Activated B cell treated with CpG ODN at 0.5 μM for 24 hours (primary cell): Measurements from ENCODE around the gene BOD1. TPM values are rescaled to one million over a fixed set of nuclear protein-coding genes. Genes with fewer than 3 reads are reported as not detected.

ENCODE experiments used
- ATAC-seq: fragments of 200-7000 bp; cut with Tn5 transposase; one replicate; pipeline ENCODE4 v1.10.0; 2021; ENCODE audit warnings: low read depth, mild to moderate bottlenecking, moderate library complexity
- CTCF ChIA-PET: fragments of 350-600 bp; sonication (Branson Sonifier 250); formaldehyde crosslinking; loops from one replicate; lab custom pipeline; 2021; ENCODE audit warnings: antibody characterized with exemption; lab: Charles Lee
- POLR2A ChIA-PET: fragments of 350-600 bp; sonication (Branson Sonifier 250); formaldehyde crosslinking; loops from one replicate; lab custom pipeline; 2021; ENCODE audit warnings: antibody characterized with exemption; lab: Charles Lee
- DNase-seq: peaks from one replicate; pipeline ENCODE4 v3.0.0; 2022
- H3K27ac Mint-ChIP-seq: one replicate; pipeline ENCODE4 v1.8.0; 2020; ENCODE audit warnings: mixed read lengths
- H3K27me3 Mint-ChIP-seq: one replicate; pipeline ENCODE4 v1.8.0; 2021; ENCODE audit warnings: mixed read lengths
- H3K36me3 Mint-ChIP-seq: one replicate; pipeline ENCODE4 v1.8.0; 2021; ENCODE audit warnings: low read depth, mixed read lengths
- H3K4me1 Mint-ChIP-seq: one replicate; pipeline ENCODE4 v1.8.0; 2021; ENCODE audit warnings: mixed read lengths
- H3K4me3 Mint-ChIP-seq: one replicate; pipeline ENCODE4 v1.8.0; 2020; ENCODE audit warnings: mild to moderate bottlenecking, mixed read lengths
- H3K9me3 Mint-ChIP-seq: one replicate; pipeline ENCODE4 v1.8.0; 2020; ENCODE audit warnings: mixed read lengths
- CTCF ChIP-seq: fragments of 200-600 bp; IDR thresholded peaks from one replicate; pipeline ENCODE4 v1.8.0; 2022; ENCODE audit warnings: antibody characterized with exemption, mild to moderate bottlenecking
- intact Hi-C: fragments of 100-400 bp; cut with micrococcal nuclease; formaldehyde crosslinking; loops from one replicate; pipeline ENCODE4 v1.15.1; 2024
- total RNA-seq: library from RNA; stranded (reverse); gene quantifications from 2 replicates; pipeline ENCODE4 v1.2.3, GENCODE V29; 2022

The BOD1 gene
- total RNA-seq, 1 donor from 2014 or later: 32.4 TPM

DNA sequence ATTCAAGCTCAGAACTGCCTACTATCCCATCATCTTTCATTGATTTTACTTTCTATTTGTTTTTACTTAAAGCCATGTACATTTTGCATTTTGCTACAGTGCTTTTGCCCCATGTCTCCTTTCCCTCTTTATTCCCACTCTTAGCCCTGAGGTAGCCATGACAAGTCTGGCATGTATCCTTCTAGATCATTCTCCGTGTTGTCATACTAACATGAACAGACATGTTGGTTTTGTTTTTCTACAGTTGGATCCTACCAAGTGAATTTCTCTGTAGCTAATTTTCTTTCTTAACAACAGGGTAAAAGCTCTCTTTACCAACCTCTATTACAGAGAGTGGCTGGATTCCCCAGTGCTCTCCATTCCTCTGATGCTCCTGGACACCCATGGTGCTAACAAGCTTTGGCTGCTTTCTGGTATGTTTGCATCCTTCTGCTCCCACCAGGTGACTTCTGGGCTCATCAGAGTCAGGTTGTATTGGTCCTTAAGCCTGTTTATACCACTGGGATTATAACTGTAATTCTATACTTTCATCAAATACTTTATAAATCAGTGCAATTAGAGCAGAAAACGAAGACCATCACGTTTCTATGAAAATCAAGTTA lies 38.8 kb upstream of the BOD1 start:
- ATAC-seq: no peak
- POLR2A ChIA-PET: no interaction called here

DNA sequence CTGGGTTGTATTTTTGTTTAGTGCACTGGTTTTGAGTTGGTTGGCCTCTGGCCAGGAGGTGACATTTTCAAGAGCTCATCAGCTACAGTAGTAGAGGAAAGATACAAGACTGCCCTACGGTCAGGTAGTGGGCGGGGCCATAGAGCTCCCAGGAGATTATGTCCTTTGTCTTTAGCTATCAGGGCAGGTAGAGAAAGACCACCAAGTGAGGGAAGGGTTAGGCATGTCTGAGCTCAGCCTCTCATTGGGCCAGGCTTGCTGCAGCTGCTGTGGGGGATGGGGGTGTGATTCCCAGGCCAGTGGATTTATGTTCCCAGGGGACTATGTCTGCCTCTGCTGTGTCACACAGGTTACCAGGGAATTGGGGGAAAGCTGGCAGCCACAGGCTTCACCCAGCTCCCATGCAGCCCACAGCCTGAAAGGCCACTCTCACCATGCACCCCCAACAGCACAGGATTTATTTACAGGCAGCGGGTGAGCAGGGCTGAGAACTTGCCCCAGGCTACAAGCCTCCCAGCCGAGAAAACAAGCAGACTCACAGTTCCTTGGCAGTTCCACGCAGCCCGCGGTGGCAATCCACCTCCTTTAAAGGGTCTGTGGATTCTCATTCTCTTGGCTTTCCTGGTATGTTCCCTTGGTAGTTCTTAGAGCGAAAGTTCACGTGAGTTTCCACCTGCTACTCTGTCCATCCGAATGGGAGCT lies 37.5 kb upstream of the BOD1 start:
- CTCF ChIA-PET: no interaction called here
- POLR2A ChIA-PET: interaction anchor here (0.8 kb wide), 1 partner anchor 27 kb away, joined by 3 read pairs; no protein-coding TSS in a partner anchor
- DNase-seq: no peak
- no peaks in the 10 kb centered on the region for H3K4me1 Mint-ChIP-seq
- TF ChIP-seq CTCF: no peak
- H3K27ac Mint-ChIP-seq: no peak overlapping the region
- no peak for ATAC-seq
- peaks cover 17% of the 10 kb centered on the region for H3K9me3 Mint-ChIP-seq
- H3K27me3 Mint-ChIP-seq: peaks cover 17% of the 10 kb centered on the region
- H3K4me3 Mint-ChIP-seq: no peak overlapping the region
- intact Hi-C loops: no loop called here
- H3K36me3 Mint-ChIP-seq: no peaks in the 10 kb centered on the region

More for the DNA sequence above, 38.8 kb upstream of the BOD1 start:
- TF ChIP-seq CTCF: no peak
- Mint-ChIP-seq H3K27me3 (peaks cover 15% of the 10 kb centered on the region), H3K9me3 (peaks cover 17% of the 10 kb centered on the region), H3K27ac (no peak overlapping the region), H3K36me3 (no peaks in the 10 kb centered on the region), H3K4me1 (no peaks in the 10 kb centered on the region), H3K4me3 (no peak overlapping the region)
- CTCF ChIA-PET: no interaction called here
- DNase-seq: no peak
- intact Hi-C loops: no loop called here

- CTCF ChIA-PET: no interaction called here
- ATAC-seq: no peak
- peaks cover 14% of the 10 kb centered on the region for H3K9me3 Mint-ChIP-seq
Observed at GRCh38 chr5:173648308-173648866, 31.9 kb upstream of the BOD1 start.

GRCh38 chr5:173646692-173647091 lies 30.2 kb upstream of the BOD1 start:
- intact Hi-C loops: no loop called here
- Mint-ChIP-seq H3K36me3 (no peaks in the 10 kb centered on the region), H3K27me3 (peaks cover 4% of the 10 kb centered on the region), H3K9me3 (peaks cover 2% of the 10 kb centered on the region), H3K27ac (no peak overlapping the region), H3K4me1 (peaks cover 13% of the 10 kb centered on the region), H3K4me3 (no peak overlapping the region)
- ChIA-PET POLR2A (no interaction called here), CTCF (no interaction called here)
- no peak for DNase-seq
- ATAC-seq: no peak
- no peak for TF ChIP-seq CTCF

More at GRCh38 chr5:173648308-173648866, 31.9 kb upstream of the BOD1 start:
- no peak overlapping the region for H3K4me3 Mint-ChIP-seq
- DNase-seq: no peak
- H3K27ac Mint-ChIP-seq: no peak overlapping the region
- H3K27me3 Mint-ChIP-seq: peaks cover 14% of the 10 kb centered on the region
- POLR2A ChIA-PET: interaction anchor here (0.5 kb wide), 1 partner anchor 131 kb away, joined by 7 read pairs; no protein-coding TSS in a partner anchor
- peaks cover 13% of the 10 kb centered on the region for H3K4me1 Mint-ChIP-seq
- TF ChIP-seq CTCF: no peak
- no peaks in the 10 kb centered on the region for H3K36me3 Mint-ChIP-seq
- intact Hi-C loops: no loop called here
